ENCODE measurements around the gene TBL1XR1. TPM values are rescaled to one million over a fixed set of nuclear protein-coding genes. Genes with fewer than 3 reads are reported as not detected.

Gene TBL1XR1
- total and polyA plus RNA-seq, 2 of the 8 experiments (the other 6 are each of a cell fraction or from before 2014, with no cell fraction given): 28.1 to 147 TPM

GRCh38 chr3:177221744-177222143 is 24.5 kb upstream of the TBL1XR1 start:
- TF ChIP-seq CBX5 (IDR thresholded peaks at IDR 0.05; ENCODE audit: low read depth, low read length) (no peak), JUND (IDR thresholded peaks at IDR 0.05; ENCODE audit: low read length) (no peak), RAD21 (IDR thresholded peaks at IDR 0.05 in 1 of 2, conservative IDR thresholded peaks at IDR 0.05 in 1 of 2; ENCODE audit: low read depth in 2 of 2, low read length in 2 of 2) (no peak), HDAC2 (IDR thresholded peaks at IDR 0.05; ENCODE audit: borderline replicate concordance in 1 of 2, low read depth in 2 of 2, low read length in 2 of 2) (no peak)

More at GRCh38 chr3:177221744-177222143, 24.5 kb upstream of the TBL1XR1 start:
- ChIA-PET CTCF (ENCODE audit: partially characterized antibody) (interaction anchor here (1.5 kb wide), 1 partner anchor 9 kb away, joined by 3 read pairs; no protein-coding TSS in a partner anchor), POLR2A (ENCODE audit: partially characterized antibody) (no interaction called here)
- Histone ChIP-seq H2AK5ac (ENCODE audit: low read depth, low read length) (no peak overlapping the region), H3K27ac (ENCODE audit: low read depth, low read length) (no peak overlapping the region), H4K91ac (replicated peaks; ENCODE audit: insufficient read length, low read length) (no peak overlapping the region), H4K5ac (ENCODE audit: insufficient read length, low read depth, low read length) (no peak overlapping the region), H2BK15ac (ENCODE audit: low read length) (no peak overlapping the region), H3K9ac (replicated peaks in 1 of 4; ENCODE audit: extremely low read depth in 1 of 4, low read depth in 3 of 4, low read length in 3 of 4) (no peak overlapping the region), H2BK12ac (ENCODE audit: low read depth, low read length) (no peak overlapping the region), H3K14ac (ENCODE audit: insufficient read length) (no peak overlapping the region), H3K18ac (ENCODE audit: extremely low read depth, low read length) (no peak overlapping the region), H3K4me3 (ENCODE audit: extremely low read depth in 1 of 4, insufficient read depth in 2 of 4, low read depth in 3 of 4, low read length in 4 of 4) (no peak overlapping the region), H3K23ac (ENCODE audit: insufficient read length) (no peak overlapping the region), H3K79me2 (ENCODE audit: control insufficient read depth in 1 of 2, insufficient read depth in 2 of 2, low read length in 2 of 2) (no peaks in the 10 kb centered on the region), H2BK5ac (ENCODE audit: low read depth, low read length) (no peak overlapping the region), H2AFZ (ENCODE audit: low read length) (no peak overlapping the region), H3K27me3 (replicated peaks in 1 of 4; ENCODE audit: control insufficient read depth in 3 of 4, extremely low read depth in 1 of 4, insufficient read depth in 3 of 4, low read length in 3 of 4) (no peaks in the 10 kb centered on the region), H3K9me3 (ENCODE audit: insufficient read depth in 2 of 2, low read depth in 1 of 2, low read length in 1 of 2) (no peaks in the 10 kb centered on the region; a peak in 1 of 4 replicates), H3K4ac (replicated peaks; ENCODE audit: insufficient read length, low read depth, low read length) (no peak overlapping the region), H2BK20ac (ENCODE audit: low read length) (no peak overlapping the region), H3K79me1 (ENCODE audit: low read depth, low read length) (no peaks in the 10 kb centered on the region), H4K20me1 (replicated peaks in 1 of 2; ENCODE audit: control insufficient read depth in 1 of 2, insufficient read depth in 2 of 2, low read length in 2 of 2) (no peaks in the 10 kb centered on the region), H2BK120ac (replicated peaks; ENCODE audit: low read depth, low read length) (no peak overlapping the region), H3K4me1 (replicated peaks in 1 of 4; ENCODE audit: control insufficient read depth in 3 of 4, insufficient read depth in 4 of 4, low read length in 3 of 4) (no peaks in the 10 kb centered on the region), H3K23me2 (ENCODE audit: low read depth, low read length) (no peaks in the 10 kb centered on the region; the same call in 1 of the 2 replicates), H3K36me3 (ENCODE audit: control insufficient read depth in 2 of 4, insufficient read depth in 4 of 4, low read length in 3 of 4) (no peaks in the 10 kb centered on the region), H4K8ac (ENCODE audit: extremely low read depth, insufficient read depth, low read length) (no peak overlapping the region), H3K56ac (replicated peaks; ENCODE audit: insufficient read length, low read depth, low read length) (no peak overlapping the region), H3K4me2 (ENCODE audit: insufficient read depth in 1 of 2, low read depth in 2 of 2, low read length in 2 of 2) (no peak overlapping the region)
- WGBS, 2 experiments (ENCODE audit: extremely low coverage in 1 of 2, insufficient coverage in 1 of 2, insufficient read length in 1 of 2, insufficient replicate concordance in 2 of 2, low coverage in 1 of 2, low lambda C conversion rate in 2 of 2, missing lambda C conversion rate in 1 of 2): 95% methylated on average over 3 of the region's 3 CpGs; no CpG with 5 or more reads in 1 of the 2 experiments
- FAIRE-seq (no peak), DNase-seq (ENCODE audit: low read depth in 1 of 2, low spot score in 2 of 2) (no peak)

All from H1 (cell line).